Measurements from ENCODE around the gene CHORDC1. TPM values are rescaled to one million over a fixed set of nuclear protein-coding genes. Genes with fewer than 3 reads are reported as not detected.

The CHORDC1 gene
- total and polyA plus RNA-seq, 10 of the 15 experiments (the other 5 are each of a cell fraction or from before 2014, with no cell fraction given), result 32.6 to 108 (median 54.3) TPM

DNA sequence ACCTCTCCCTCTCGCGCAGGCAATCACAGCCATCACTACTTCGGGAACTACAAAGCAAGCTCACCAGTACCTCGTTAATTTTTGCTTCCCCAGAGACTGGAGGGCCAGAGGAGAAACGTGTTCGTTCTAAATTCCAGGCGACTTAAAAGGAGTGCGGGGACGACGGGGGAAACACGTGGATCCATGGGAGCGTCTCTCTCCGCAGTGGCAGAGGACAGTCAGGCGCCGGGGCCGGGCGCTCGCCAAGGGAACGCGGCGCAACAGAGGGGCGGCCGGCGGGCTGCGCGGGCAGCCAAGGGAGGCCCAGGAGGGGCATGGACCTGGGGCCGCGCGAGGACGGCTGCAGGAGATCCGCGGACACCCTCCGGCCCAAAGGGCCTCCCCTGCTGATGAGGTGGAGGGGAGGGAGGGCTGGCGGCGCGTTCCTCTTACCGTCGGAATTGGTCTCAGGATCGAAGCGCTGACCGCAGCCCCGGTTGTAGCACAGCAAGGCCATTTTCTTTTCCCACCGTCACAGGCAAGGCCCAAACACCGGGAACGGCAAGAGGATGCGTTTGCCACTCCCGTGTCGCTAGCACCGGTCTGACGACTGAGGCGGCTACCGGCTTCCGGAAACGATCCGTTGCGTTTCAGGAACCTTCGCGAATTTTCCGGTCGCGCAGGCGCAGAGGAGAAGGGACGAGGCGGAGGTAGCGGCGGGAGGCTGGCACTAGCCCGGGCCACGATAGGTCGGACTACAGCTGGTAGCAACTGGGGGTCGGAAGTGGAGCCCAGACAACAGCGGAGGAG, at the start of gene CHORDC1 (continued):
- TF ChIP-seq TBL1XR1 (IDR thresholded peaks at IDR 0.05; ENCODE audit: low read depth, low read length) (no peak), NRF1 (conservative IDR thresholded peaks at IDR 0.05; ENCODE audit: low read depth, low read length) (peak; percentile 93), SIX5 (IDR thresholded peaks at IDR 0.05; ENCODE audit: low read depth, low read length, severe bottlenecking) (no peak), CBX5 (IDR thresholded peaks at IDR 0.05; ENCODE audit: low read depth) (no peak), MEF2A (IDR thresholded peaks at IDR 0.05; ENCODE audit: insufficient read depth, low read depth, low read length) (no peak), CHD4 (IDR thresholded peaks at IDR 0.05) (no peak), RELA (IDR thresholded peaks at IDR 0.05; ENCODE audit: borderline replicate concordance, partially characterized antibody) (peak; percentile 18), MYC (IDR thresholded peaks at IDR 0.05; ENCODE audit: insufficient read depth, insufficient read length, insufficient replicate concordance, low read length, severe bottlenecking) (no peak), SREBF2 (IDR thresholded peaks at IDR 0.05; ENCODE audit: low read length) (no peak), CTCF (IDR thresholded peaks at IDR 0.05 in 2 of 3, conservative IDR thresholded peaks at IDR 0.05 in 1 of 3; ENCODE audit: control insufficient read depth in 2 of 3, extremely low read depth in 1 of 3, insufficient read depth in 1 of 3, low read depth in 3 of 3, low read length in 3 of 3) (no peak), POU2F2 (IDR thresholded peaks at IDR 0.05; ENCODE audit: borderline replicate concordance, low read depth, low read length) (0 out of 3 replicates have a peak, but pooled peaks have one; percentile 42), EP300 (IDR thresholded peaks at IDR 0.05; ENCODE audit: borderline replicate concordance in 1 of 2, control insufficient read depth in 1 of 2, low read depth in 2 of 2, low read length in 2 of 2) (peak in 1 of 2 experiments; percentile 83; a peak in 1 of 4 replicates), SKIL (IDR thresholded peaks at IDR 0.05; ENCODE audit: low read depth, poor library complexity, severe bottlenecking) (no peak), SREBF1 (IDR thresholded peaks at IDR 0.05; ENCODE audit: low read length) (no peak), TAF1 (IDR thresholded peaks at IDR 0.05; ENCODE audit: borderline replicate concordance, low read depth, low read length) (peak; percentile 85), WRNIP1 (IDR thresholded peaks at IDR 0.05; ENCODE audit: borderline replicate concordance, low read depth, low read length) (no peak), ZNF217 (IDR thresholded peaks at IDR 0.05) (no peak), HCFC1 (IDR thresholded peaks at IDR 0.05; ENCODE audit: low read length) (0 out of 2 replicates have a peak, but pooled peaks have one; percentile 23), NBN (IDR thresholded peaks at IDR 0.05) (0 out of 2 replicates have a peak, but pooled peaks have one; percentile 45), BACH1 (IDR thresholded peaks at IDR 0.05; ENCODE audit: borderline replicate concordance) (0 out of 2 replicates have a peak, but pooled peaks have one; percentile 58), SRF (IDR thresholded peaks at IDR 0.05; ENCODE audit: low read depth in 2 of 2, low read length in 2 of 2) (no peak), RUNX3 (IDR thresholded peaks at IDR 0.05; ENCODE audit: low read length) (0 out of 2 replicates have a peak, but pooled peaks have one; percentile 40)
- TF ChIP-seq, protein P1, sequence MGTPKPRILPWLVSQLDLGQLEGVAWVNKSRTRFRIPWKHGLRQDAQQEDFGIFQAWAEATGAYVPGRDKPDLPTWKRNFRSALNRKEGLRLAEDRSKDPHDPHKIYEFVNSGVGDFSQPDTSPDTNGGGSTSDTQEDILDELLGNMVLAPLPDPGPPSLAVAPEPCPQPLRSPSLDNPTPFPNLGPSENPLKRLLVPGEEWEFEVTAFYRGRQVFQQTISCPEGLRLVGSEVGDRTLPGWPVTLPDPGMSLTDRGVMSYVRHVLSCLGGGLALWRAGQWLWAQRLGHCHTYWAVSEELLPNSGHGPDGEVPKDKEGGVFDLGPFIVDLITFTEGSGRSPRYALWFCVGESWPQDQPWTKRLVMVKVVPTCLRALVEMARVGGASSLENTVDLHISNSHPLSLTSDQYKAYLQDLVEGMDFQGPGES (IDR thresholded peaks at IDR 0.05), result no peak
- TF ChIP-seq, protein P2, sequence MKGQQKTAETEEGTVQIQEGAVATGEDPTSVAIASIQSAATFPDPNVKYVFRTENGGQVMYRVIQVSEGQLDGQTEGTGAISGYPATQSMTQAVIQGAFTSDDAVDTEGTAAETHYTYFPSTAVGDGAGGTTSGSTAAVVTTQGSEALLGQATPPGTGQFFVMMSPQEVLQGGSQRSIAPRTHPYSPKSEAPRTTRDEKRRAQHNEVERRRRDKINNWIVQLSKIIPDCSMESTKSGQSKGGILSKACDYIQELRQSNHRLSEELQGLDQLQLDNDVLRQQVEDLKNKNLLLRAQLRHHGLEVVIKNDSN (IDR thresholded peaks at IDR 0.05; ENCODE audit: borderline replicate concordance, extremely low read length, insufficient read depth, low read depth, low read length), result no peak

Measured in GM12878 (cell line).